HEK293T (cell line): ENCODE results near the gene TREX2.

ENCODE experiments used
- CTCF ChIA-PET: fragments of 350-600 bp; formaldehyde crosslinking; extraction: SDS; loops from one replicate; lab custom pipeline; 2021; ENCODE audit warnings: antibody characterized with exemption, inconsistent platforms; lab: Yijun Ruan, JAX
- POLR2A ChIA-PET: fragments of 350-600 bp; formaldehyde crosslinking; extraction: SDS; loops from one replicate; lab custom pipeline; 2020; ENCODE audit warnings: antibody characterized with exemption, inconsistent platforms; lab: Yijun Ruan, JAX
- DNase-seq: peaks from one replicate; pipeline ENCODE4 v3.0.0; 2012; ENCODE audit warnings: mixed read lengths; ENCODE audit errors: extremely low spot score
- ARNT ChIP-seq: fragments of 450-650 bp; IDR thresholded peaks from 2 replicates; pipeline ENCODE4 v1.6.1; 2017; ENCODE audit warnings: mild to moderate bottlenecking
- BHLHE40 ChIP-seq: fragments of 450-650 bp; IDR thresholded peaks from 2 replicates; pipeline ENCODE4 v1.6.1; 2016; ENCODE audit warnings: mild to moderate bottlenecking, moderate library complexity, borderline replicate concordance
- CTBP1 ChIP-seq: fragments of 450-650 bp; IDR thresholded peaks from 2 replicates; pipeline ENCODE4 v1.6.1; 2016; ENCODE audit warnings: borderline replicate concordance
- ELF4 ChIP-seq: fragments of 450-650 bp; IDR thresholded peaks from 2 replicates; pipeline ENCODE4 v1.6.1; 2017; ENCODE audit warnings: antibody characterized with exemption
- FOXA1 ChIP-seq: fragments of 450-650 bp; IDR thresholded peaks from 2 replicates; pipeline ENCODE4 v1.6.1; 2016; ENCODE audit warnings: mild to moderate bottlenecking
- FOXK2 ChIP-seq: fragments of 450-650 bp; IDR thresholded peaks from 2 replicates; pipeline ENCODE4 v1.6.1; 2016; ENCODE audit warnings: mild to moderate bottlenecking
- FOXM1 ChIP-seq: fragments of 450-650 bp; IDR thresholded peaks from 2 replicates; pipeline ENCODE4 v1.6.1; 2017; ENCODE audit warnings: mild to moderate bottlenecking, borderline replicate concordance
- HDGF ChIP-seq: fragments of 450-650 bp; IDR thresholded peaks from 2 replicates; pipeline ENCODE4 v1.6.1; 2017; ENCODE audit warnings: antibody characterized with exemption, borderline replicate concordance
- L3MBTL2 ChIP-seq: fragments of 450-650 bp; conservative IDR thresholded peaks from 2 replicates; pipeline ENCODE4 v1.6.1; 2016; ENCODE audit warnings: mild to moderate bottlenecking
- LEF1 ChIP-seq: fragments of 450-650 bp; IDR thresholded peaks from 2 replicates; pipeline ENCODE4 v1.6.1; 2017; ENCODE audit warnings: mild to moderate bottlenecking, borderline replicate concordance
- NFRKB ChIP-seq: fragments of 450-650 bp; IDR thresholded peaks from 2 replicates; pipeline ENCODE4 v1.6.1; 2016; ENCODE audit warnings: mild to moderate bottlenecking, moderate library complexity
- PKNOX1 ChIP-seq: fragments of 450-650 bp; IDR thresholded peaks from 2 replicates; pipeline ENCODE4 v1.6.1; 2016
- SP1 ChIP-seq: fragments of 450-650 bp; IDR thresholded peaks from 2 replicates; pipeline ENCODE4 v1.6.1; 2017
- SUZ12 ChIP-seq: fragments of 450-650 bp; IDR thresholded peaks from 2 replicates; pipeline ENCODE4 v1.6.1; 2016; ENCODE audit warnings: mild to moderate bottlenecking
- TARDBP ChIP-seq: fragments of 450-650 bp; IDR thresholded peaks from 2 replicates; pipeline ENCODE4 v1.6.1; 2016
- ZNF384 ChIP-seq: fragments of 450-650 bp; IDR thresholded peaks from 2 replicates; pipeline ENCODE4 v1.6.1; 2016

Gene TREX2

DNA sequence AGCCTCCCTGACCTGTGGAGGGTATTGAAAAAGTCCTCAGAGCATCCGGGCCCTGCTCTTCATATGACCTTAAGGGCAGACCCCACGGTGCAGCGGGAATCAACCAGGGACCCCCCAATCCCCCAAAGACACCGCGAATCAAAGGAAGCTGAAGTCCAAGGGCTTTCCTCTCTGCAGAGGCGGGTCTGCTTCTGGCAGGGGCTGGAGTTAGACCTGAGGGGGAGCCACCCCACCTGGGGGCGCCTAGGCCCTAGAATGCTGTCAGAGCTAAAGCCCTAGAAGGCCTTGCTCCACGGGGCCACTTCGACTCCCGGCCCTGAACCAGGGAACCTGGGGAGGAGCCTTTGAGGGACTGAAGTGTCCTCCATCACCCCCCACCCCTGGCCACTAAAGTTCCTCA, 27.3 kb upstream of the TREX2 start:
- ChIA-PET POLR2A (no interaction called here), CTCF (interaction anchor here (3.2 kb wide), 1 partner anchor 13 kb away, joined by 16 read pairs; no protein-coding TSS in a partner anchor)
- TF ChIP-seq CTBP1 (no peak), FOXM1 (no peak), PKNOX1 (no peak), L3MBTL2 (no peak), TARDBP (no peak), FOXK2 (no peak), FOXA1 (no peak), BHLHE40 (no peak), LEF1 (no peak), ZNF384 (no peak)
- DNase-seq: no peak

DNA sequence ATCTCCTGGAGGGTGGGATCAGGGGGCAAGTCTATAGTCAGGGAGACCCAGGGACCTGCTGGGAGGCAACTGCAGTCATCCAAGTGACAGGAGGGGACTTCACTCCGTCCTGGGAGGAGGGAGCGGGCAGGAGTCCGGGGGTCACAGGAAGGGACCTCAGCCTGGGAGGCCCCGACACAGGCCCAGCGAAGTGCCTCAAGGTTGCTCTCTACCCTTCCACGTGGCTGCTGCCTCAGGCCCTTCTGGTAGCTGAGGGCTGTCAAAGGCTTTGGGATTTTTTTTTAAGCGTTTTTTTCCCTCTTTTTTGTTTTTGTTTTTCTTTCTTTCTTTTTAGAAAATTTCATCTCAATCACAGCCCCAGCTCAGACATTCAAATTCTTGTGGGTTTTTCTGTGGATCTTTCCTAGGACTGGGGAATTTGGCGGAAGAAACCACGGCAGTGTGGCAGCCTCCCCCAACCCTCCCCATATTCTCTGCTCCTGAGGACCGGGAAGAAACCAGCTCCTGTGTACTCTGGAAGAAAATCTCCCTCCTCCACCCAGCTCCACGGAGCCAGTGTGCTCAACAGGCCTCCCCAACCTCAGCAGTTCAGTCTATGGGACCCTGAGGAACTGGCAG, 25.9 kb upstream of the TREX2 start:
- ChIA-PET POLR2A (no interaction called here), CTCF (interaction anchor here (0.6 to 3.2 kb wide), 6 partner anchors 11 to 134 kb away, joined by 3 to 17 read pairs (median 4); no protein-coding TSS in a partner anchor)
- TF ChIP-seq TARDBP: no peak
- no peak for TF ChIP-seq FOXM1
- TF ChIP-seq HDGF: no peak
- no peak for TF ChIP-seq L3MBTL2
- TF ChIP-seq SP1: no peak
- no peak for TF ChIP-seq BHLHE40
- no peak for TF ChIP-seq ZNF384
- TF ChIP-seq ELF4: no peak
- no peak for TF ChIP-seq FOXK2
- no peak for DNase-seq

DNA sequence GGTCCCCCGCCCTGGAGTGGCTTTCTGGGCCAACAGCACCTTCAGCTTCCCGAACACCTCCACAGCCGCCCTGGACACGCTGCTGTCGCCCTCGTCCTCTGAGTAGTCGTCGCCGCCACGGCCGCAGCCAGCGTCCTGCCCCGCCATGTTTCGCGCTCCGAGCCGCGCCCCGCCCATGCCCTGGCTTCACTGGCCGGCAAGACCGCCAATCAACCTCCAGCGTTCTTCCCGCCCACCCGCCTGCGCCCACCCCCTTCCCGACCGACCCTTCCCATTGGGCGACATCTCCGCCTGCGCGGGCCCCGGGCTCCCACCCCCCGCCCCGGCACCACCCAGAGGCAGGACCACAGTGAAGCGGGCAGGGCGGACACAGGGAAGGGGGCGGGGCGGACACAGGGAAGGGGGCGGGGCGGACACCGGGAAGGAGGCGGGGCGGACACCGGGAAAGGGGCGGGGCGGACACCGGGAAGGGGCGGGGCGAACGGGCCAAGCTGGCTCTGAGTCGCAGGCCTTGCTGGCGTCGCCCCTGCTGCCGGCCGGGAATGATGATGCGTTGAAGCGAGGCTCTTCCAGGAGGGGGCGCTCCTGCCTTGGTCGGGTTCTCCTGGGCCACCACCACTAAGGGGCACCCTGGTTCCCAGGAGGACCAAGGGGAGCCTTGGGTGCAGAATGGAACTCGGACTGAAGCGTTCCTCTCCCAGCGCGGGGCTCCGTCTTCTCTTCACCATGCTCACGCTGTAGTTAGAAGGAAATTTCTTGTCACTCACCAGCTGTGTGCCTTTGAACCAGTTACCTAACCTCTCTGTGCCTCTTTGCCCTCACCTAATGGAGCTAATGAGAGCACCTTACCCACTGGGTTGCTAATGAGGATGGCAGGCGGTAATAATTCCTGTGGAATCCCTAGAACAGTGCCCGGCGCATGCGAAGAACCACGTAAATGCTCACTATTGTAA, 24.8 kb upstream of the TREX2 start, which contains the start of gene HAUS7:
Gene HAUS7, minus strand, starts transcription at position 166 of the 953 bp plus-strand sequence. Its CDS starts 19 bp downstream, at position 147.
- CTCF ChIA-PET: interaction anchor here (0.8 to 3.2 kb wide), 6 partner anchors 9 to 41 kb away, joined by 4 to 17 read pairs (median 5); no protein-coding TSS in a partner anchor
- TF ChIP-seq ZNF384 (no peak), FOXM1 (no peak), HDGF (no peak), ARNT (no peak), CTBP1 (no peak), TARDBP (no peak), SUZ12 (no peak), SP1 (no peak), ELF4 (no peak), L3MBTL2 (peak; percentile 81), FOXA1 (no peak), LEF1 (no peak), NFRKB (no peak), PKNOX1 (peak; percentile 98), BHLHE40 (no peak), FOXK2 (no peak)
- DNase-seq: peak; percentile 97
- POLR2A ChIA-PET: no interaction called here

DNA sequence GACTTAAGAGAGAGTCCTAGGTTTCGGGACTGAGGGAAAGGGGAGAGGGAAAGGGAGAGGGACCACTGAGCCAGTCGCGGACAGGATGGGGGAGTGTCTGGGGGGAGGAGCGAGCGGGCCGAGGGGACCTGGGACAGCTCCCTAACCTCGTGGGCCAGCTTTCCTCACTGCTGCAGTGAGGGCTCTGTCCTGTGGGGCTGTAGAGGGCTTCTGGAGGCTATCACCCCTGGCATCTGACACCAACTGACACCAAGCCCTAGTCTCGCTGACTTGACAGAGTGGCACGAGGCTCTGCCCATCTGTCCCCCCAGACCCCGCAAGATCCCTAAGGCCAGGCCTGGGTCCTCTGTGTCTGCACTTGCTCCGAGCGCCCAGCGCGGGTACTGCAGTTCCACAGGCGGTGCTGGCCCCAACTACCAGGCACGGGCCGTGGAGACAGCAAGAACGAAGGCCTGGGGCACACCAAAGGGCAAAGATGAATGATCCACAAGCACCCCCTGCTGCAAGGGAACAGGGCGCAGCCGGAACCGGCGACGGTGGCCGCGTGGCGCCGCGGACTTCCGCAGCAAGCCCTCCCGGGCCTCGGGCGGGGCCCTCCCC, 24.1 kb upstream of the TREX2 start:
- CTCF ChIA-PET: interaction anchor here (0.8 to 3.2 kb wide), 5 partner anchors 9 to 41 kb away, joined by 4 to 17 read pairs (median 5); no protein-coding TSS in a partner anchor
- TF ChIP-seq TARDBP (no peak), PKNOX1 (no peak), L3MBTL2 (no peak), CTBP1 (no peak), SP1 (no peak), LEF1 (no peak), ZNF384 (no peak), SUZ12 (no peak), BHLHE40 (no peak), FOXM1 (no peak), ARNT (no peak), HDGF (no peak), FOXA1 (no peak), ELF4 (no peak)
- peak; percentile 41 for DNase-seq
- POLR2A ChIA-PET: interaction anchor here (0.6 kb wide), 1 partner anchor 9 kb away, joined by 3 read pairs; no protein-coding TSS in a partner anchor

GRCh38 chrX:153468008-153468580, 22.2 kb upstream of the TREX2 start:
- ChIA-PET POLR2A (no interaction called here), CTCF (no interaction called here)
- no peak for DNase-seq
- TF ChIP-seq FOXA1 (no peak), FOXM1 (no peak), ARNT (no peak), BHLHE40 (no peak), NFRKB (no peak), PKNOX1 (no peak), SP1 (no peak), ZNF384 (no peak)
